Activated naive CD4-positive, alpha-beta T cell treated with anti-CD3 and anti-CD28 coated beads, Interleukin-2, amount 10 ng/mL, durations not matched to agents 5 hours and 36 hours (primary cell): Measurements from ENCODE around the gene KRTAP6-1. TPM values are rescaled to one million over a fixed set of nuclear protein-coding genes. Genes with fewer than 3 reads are reported as not detected.

Source experiments
- total RNA-seq, 2 experiments: library from RNA; stranded (reverse); gene quantifications; one replicate each; pipeline ENCODE4 v1.2.3, GENCODE V29; 2021

Gene KRTAP6-1, protein sequence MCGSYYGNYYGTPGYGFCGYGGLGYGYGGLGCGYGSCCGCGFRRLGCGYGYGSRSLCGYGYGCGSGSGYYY
- total RNA-seq: not detected

DNA sequence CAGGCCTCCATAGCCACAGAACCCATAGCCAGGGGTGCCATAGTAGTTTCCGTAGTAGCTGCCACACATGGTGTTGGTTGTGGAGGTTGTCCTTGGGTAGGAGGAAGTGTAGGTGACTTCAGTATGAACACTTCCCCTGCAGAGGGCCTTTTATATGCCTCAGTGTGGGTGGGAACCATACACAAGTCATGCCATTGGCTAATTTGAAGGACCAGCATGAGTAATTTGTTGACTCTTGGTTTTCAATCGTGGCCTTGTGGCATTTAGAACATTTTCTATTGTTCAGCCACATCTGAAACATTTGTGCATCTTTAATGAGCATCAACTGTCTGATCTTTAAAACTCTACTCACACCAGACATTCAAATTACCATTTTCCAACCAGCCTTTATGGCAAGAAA lies at the start of gene KRTAP6-1:
Gene KRTAP6-1 (minus strand): TSS at position 95 of the 400 bp plus-strand sequence. CDS start 26 bp downstream, at position 69.

DNA sequence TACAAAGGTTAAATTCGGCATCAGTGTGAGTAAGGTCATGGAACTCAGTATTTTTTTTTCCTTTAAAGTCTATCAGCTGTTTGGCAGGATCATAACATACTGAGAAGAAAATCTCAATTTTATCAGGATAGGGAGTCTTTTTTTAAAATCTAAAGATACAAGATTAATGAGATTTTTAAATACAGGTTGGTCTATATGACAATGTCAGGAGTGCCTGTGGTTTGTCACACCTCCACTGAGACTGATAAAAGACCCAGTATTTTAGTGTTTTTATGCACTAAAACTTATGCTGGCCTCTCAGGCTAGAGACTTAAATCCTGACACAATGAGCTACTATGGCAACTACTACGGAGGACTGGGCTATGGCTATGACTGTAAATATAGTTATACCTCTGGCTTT lies 28.8 kb upstream of the KRTAP6-1 start, which contains the start of gene KRTAP20-3:
Gene KRTAP20-3 (plus strand): TSS at position 301 of the 400 bp plus-strand sequence.

GRCh38 chr21:30634906-30635305 lies 21.2 kb upstream of the KRTAP6-1 start, which contains the start of gene KRTAP20-2:
TSS of gene KRTAP20-2 (plus strand) at chr21:30635206. CDS start at chr21:30635264, 58 bp downstream.

DNA sequence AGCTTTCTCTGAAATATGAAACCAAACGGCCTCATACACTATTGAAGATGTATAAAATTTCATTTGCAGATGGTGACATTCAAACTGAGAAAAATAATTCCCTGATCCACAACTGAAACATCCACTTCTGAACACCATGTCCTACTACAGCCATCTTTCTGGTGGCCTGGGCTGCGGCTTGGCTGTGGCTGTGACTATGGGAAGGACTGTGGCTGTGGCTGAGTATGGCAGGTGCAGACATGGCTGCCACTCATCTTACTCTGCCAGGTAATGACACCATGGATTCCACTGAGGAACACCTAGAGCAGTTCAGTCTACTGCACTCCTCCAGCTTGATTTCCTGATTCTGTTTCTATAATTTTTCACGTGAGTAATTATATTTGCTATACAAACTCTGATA lies 6.8 kb upstream of the KRTAP6-1 start, which contains the start of gene KRTAP20-4:
Gene KRTAP20-4 (plus strand): TSS at position 106 of the 400 bp plus-strand sequence.

GRCh38 chr21:30616125-30616524 lies 2.4 kb upstream of the KRTAP6-1 start, which contains the start of gene KRTAP20-1:
TSS of gene KRTAP20-1 (plus strand) at chr21:30616425. CDS start at chr21:30616455, 30 bp downstream.

DNA sequence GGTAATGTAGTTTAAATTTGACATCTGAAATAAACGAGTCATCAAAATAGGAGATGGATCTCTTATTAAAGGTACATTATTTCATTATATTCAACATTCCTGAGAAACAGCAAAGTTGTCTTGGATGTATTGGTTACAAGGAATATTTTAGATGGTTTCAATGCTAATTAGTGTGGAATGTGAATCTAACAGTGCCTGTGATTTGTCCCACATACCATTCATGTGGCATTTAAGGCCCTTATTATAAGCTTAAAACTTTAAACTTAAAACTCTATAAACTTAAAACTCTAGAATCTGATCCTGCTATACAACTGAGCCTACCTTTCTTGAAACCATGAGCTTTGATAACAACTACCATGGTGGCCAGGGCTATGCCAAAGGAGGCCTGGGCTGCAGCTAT lies 12.9 kb downstream of the KRTAP6-1 start, which contains the start of gene KRTAP22-1:
Gene KRTAP22-1 (plus strand): TSS at position 301 of the 400 bp plus-strand sequence.

DNA sequence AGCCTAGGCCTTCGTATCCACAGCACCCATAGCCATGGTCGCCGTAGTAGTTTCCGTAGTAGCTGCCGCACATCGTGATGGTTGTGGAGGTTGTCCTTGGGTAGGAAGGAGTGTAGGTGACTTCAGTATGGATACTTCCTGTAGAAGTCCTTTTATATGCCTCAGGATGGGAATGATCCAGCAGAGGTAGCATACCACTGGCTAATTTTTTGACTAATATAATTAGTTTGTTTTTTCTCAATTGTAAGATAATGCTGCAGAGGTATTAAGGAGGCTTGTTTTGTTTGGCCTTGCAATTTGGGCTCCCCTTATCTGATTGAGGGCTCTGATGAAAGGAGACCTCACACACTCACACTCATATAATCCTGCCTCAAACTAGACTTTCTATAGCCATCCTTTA lies 14.9 kb downstream of the KRTAP6-1 start, which contains the start of gene KRTAP6-2:
Gene KRTAP6-2 (minus strand): TSS at position 101 of the 400 bp plus-strand sequence. CDS start 28 bp downstream, at position 73.

DNA sequence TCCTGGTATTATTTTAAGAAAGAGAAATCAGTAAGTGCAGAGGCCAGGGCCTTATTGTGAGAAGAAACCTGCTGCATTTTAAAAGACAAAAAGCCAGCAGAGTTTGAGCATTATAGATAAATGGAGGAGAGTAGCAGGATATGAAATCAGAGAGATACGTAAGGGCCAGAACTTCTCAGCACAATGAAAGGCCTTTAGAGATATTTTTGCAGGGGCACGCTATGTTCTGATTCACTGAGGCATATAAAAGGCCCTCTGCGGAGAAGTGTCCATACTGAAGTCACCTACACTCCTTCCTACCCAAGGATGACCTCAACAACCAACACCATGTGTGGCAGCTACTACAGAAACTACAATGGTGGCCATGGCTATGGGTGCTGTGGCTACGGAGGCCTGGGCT lies 21.6 kb downstream of the KRTAP6-1 start, which contains the start of gene KRTAP6-3:
Gene KRTAP6-3 (plus strand): TSS at position 301 of the 400 bp plus-strand sequence. CDS start 6 bp downstream, at position 307.

GRCh38 chr21:30590297-30590696 lies 23.4 kb downstream of the KRTAP6-1 start, which contains the start of gene KRTAP22-2:
TSS of gene KRTAP22-2 (minus strand) at chr21:30590397.

Other genes starting within 250 kb of the KRTAP6-1 start
- not detected for gene KRTAP13-2, start 241.7 kb downstream of the KRTAP6-1 start, total RNA-seq
- gene KRTAP13-1, start 217.9 kb downstream of the KRTAP6-1 start, total RNA-seq: not detected
- not detected for gene KRTAP13-3, start 188.0 kb downstream of the KRTAP6-1 start, total RNA-seq
- not detected for gene KRTAP13-4, start 183.7 kb downstream of the KRTAP6-1 start, total RNA-seq
- gene KRTAP15-1, start 173.7 kb downstream of the KRTAP6-1 start, total RNA-seq: not detected
- gene KRTAP19-1, start 133.6 kb downstream of the KRTAP6-1 start, total RNA-seq: not detected
- not detected for gene KRTAP19-2, start 126.5 kb downstream of the KRTAP6-1 start, total RNA-seq
- not detected for gene KRTAP19-3, start 121.9 kb downstream of the KRTAP6-1 start, total RNA-seq
- not detected for gene KRTAP19-4, start 116.8 kb downstream of the KRTAP6-1 start, total RNA-seq
- gene KRTAP19-5, start 111.8 kb downstream of the KRTAP6-1 start, total RNA-seq: not detected
- not detected for gene KRTAP19-6, start 72.1 kb downstream of the KRTAP6-1 start, total RNA-seq
- gene KRTAP19-7, start 52.6 kb downstream of the KRTAP6-1 start, total RNA-seq: not detected
- not detected for gene KRTAP22-2, start 23.5 kb downstream of the KRTAP6-1 start, total RNA-seq
- gene KRTAP6-3, start 21.5 kb downstream of the KRTAP6-1 start, total RNA-seq: not detected
- gene KRTAP6-2, start 15.0 kb downstream of the KRTAP6-1 start, total RNA-seq: not detected
- gene KRTAP22-1, start 12.8 kb downstream of the KRTAP6-1 start, total RNA-seq: not detected
- gene KRTAP20-1, start 2.5 kb upstream of the KRTAP6-1 start, total RNA-seq: not detected
- not detected for gene KRTAP20-4, start 6.7 kb upstream of the KRTAP6-1 start, total RNA-seq
- gene KRTAP20-2, start 21.3 kb upstream of the KRTAP6-1 start, total RNA-seq: not detected
- gene KRTAP20-3, start 28.9 kb upstream of the KRTAP6-1 start, total RNA-seq: not detected
- gene KRTAP21-3, start 104.8 kb upstream of the KRTAP6-1 start, total RNA-seq: not detected
- not detected for gene KRTAP21-2, start 133.3 kb upstream of the KRTAP6-1 start, total RNA-seq
- gene KRTAP21-1, start 141.5 kb upstream of the KRTAP6-1 start, total RNA-seq: not detected
- not detected for gene KRTAP8-1, start 199.3 kb upstream of the KRTAP6-1 start, total RNA-seq
- gene KRTAP7-1, start 215.8 kb upstream of the KRTAP6-1 start, total RNA-seq: not detected